ENCODE results near the gene ZNF396. TPM values are rescaled to one million over a fixed set of nuclear protein-coding genes. Genes with fewer than 3 reads are reported as not detected.

Gene ZNF396
- total RNA-seq, 3 donors from 2014 or later (not counting 1 experiment from before 2014, with no cell fraction given), result 1.2 to 1.7 (median 1.2) TPM

- WGBS (ENCODE audit: insufficient coverage), result 81% methylated on average over 3 of the region's 3 CpGs
- DNase-seq, result no peak
- Histone ChIP-seq H3K27me3 (ENCODE audit: control insufficient read depth, insufficient read depth, low read length) (no peaks in the 10 kb centered on the region), H3K4me3 (ENCODE audit: low read length) (no peak overlapping the region), H3K9me3 (ENCODE audit: control insufficient read depth, insufficient read depth, low read length) (no peaks in the 10 kb centered on the region), H3K36me3 (ENCODE audit: control insufficient read depth, insufficient read depth, low read length) (no peaks in the 10 kb centered on the region), H3K27ac (ENCODE audit: low read length) (no peak overlapping the region), H3K4me1 (ENCODE audit: control insufficient read depth, insufficient read depth, low read length) (no peaks in the 10 kb centered on the region)
- H3K27ac Mint-ChIP-seq, result no peak overlapping the region
- intact Hi-C loops (cut with micrococcal nuclease), result no loop called here
- H3K4me3 Mint-ChIP-seq, result no peak overlapping the region
- no peaks in the 10 kb centered on the region for H3K36me3 Mint-ChIP-seq
- H3K4me1 Mint-ChIP-seq, result no peaks in the 10 kb centered on the region
- no peak for TF ChIP-seq CTCF (IDR thresholded peaks at IDR 0.05)
- peak in 1 of 3 donors; percentile 24 for ATAC-seq
- peaks cover 0 to 2% of the 10 kb centered on the region in 2 donors for H3K9me3 Mint-ChIP-seq
- peaks cover 4 to 23% of the 10 kb centered on the region in 2 donors for H3K27me3 Mint-ChIP-seq (ENCODE audit: low read depth in 2 of 2)
Observed at GRCh38 chr18:35422237-35422636, 45.1 kb upstream of the ZNF396 start.

GRCh38 chr18:35418610-35419009 lies 41.5 kb upstream of the ZNF396 start:
- ATAC-seq (no peak), DNase-seq (no peak)
- WGBS (ENCODE audit: insufficient coverage), result 92% methylated on average over 3 of the region's 4 CpGs
- no peaks in the 10 kb centered on the region for H3K36me3 ChIP-seq (ENCODE audit: control insufficient read depth, insufficient read depth, low read length)
- Mint-ChIP-seq H3K27me3 (ENCODE audit: low read depth in 2 of 2) (peaks cover 16 to 26% of the 10 kb centered on the region in 2 donors), H3K4me1 (peaks cover 0 to 8% of the 10 kb centered on the region in 2 donors), H3K36me3 (no peaks in the 10 kb centered on the region), H3K9me3 (peaks cover 2% of the 10 kb centered on the region in 2 donors), H3K27ac (no peak overlapping the region), H3K4me3 (no peak overlapping the region)
- intact Hi-C loops (cut with micrococcal nuclease), result no loop called here
- H3K27ac ChIP-seq (ENCODE audit: low read length), result no peak overlapping the region
- H3K9me3 ChIP-seq (ENCODE audit: control insufficient read depth, insufficient read depth, low read length), result no peaks in the 10 kb centered on the region
- no peaks in the 10 kb centered on the region for H3K27me3 ChIP-seq (ENCODE audit: control insufficient read depth, insufficient read depth, low read length)
- H3K4me3 ChIP-seq (ENCODE audit: low read length), result no peak overlapping the region
- H3K4me1 ChIP-seq (ENCODE audit: control insufficient read depth, insufficient read depth, low read length), result no peaks in the 10 kb centered on the region
- TF ChIP-seq CTCF (IDR thresholded peaks at IDR 0.05), result no peak

GRCh38 chr18:35417223-35417622 lies 40.1 kb upstream of the ZNF396 start:
- intact Hi-C loops (cut with micrococcal nuclease), result no loop called here
- Mint-ChIP-seq H3K4me3 (no peak overlapping the region), H3K36me3 (no peaks in the 10 kb centered on the region), H3K4me1 (peaks cover 6 to 8% of the 10 kb centered on the region in 2 donors), H3K9me3 (peaks cover 2% of the 10 kb centered on the region in 2 donors), H3K27me3 (ENCODE audit: low read depth in 2 of 2) (peaks cover 17 to 27% of the 10 kb centered on the region in 2 donors), H3K27ac (no peak overlapping the region)
- Histone ChIP-seq H3K4me1 (ENCODE audit: control insufficient read depth, insufficient read depth, low read length) (peaks cover 8% of the 10 kb centered on the region), H3K36me3 (ENCODE audit: control insufficient read depth, insufficient read depth, low read length) (no peaks in the 10 kb centered on the region), H3K27me3 (ENCODE audit: control insufficient read depth, insufficient read depth, low read length) (no peaks in the 10 kb centered on the region), H3K4me3 (ENCODE audit: low read length) (no peak overlapping the region), H3K27ac (ENCODE audit: low read length) (no peak overlapping the region), H3K9me3 (ENCODE audit: control insufficient read depth, insufficient read depth, low read length) (no peaks in the 10 kb centered on the region)
- DNase-seq, result no peak
- WGBS (ENCODE audit: insufficient coverage), result no CpG with 5 or more reads among the region's 1 CpG
- TF ChIP-seq CTCF (IDR thresholded peaks at IDR 0.05), result no peak
- no peak for ATAC-seq

- H3K36me3 ChIP-seq (ENCODE audit: control insufficient read depth, insufficient read depth, low read length), result no peaks in the 10 kb centered on the region
- peaks cover 15 to 18% of the 10 kb centered on the region in 2 donors for H3K27me3 Mint-ChIP-seq (ENCODE audit: low read depth in 2 of 2)
- peaks cover 2% of the 10 kb centered on the region in 2 donors for H3K9me3 Mint-ChIP-seq
- intact Hi-C loops (cut with micrococcal nuclease), result no loop called here
- DNase-seq, result no peak
- no peak for TF ChIP-seq CTCF (IDR thresholded peaks at IDR 0.05)
- peaks cover 8% of the 10 kb centered on the region in 2 donors for H3K4me1 Mint-ChIP-seq
- no peak overlapping the region for H3K4me3 Mint-ChIP-seq
- H3K4me1 ChIP-seq (ENCODE audit: control insufficient read depth, insufficient read depth, low read length), result peaks cover 12% of the 10 kb centered on the region
- no peaks in the 10 kb centered on the region for H3K9me3 ChIP-seq (ENCODE audit: control insufficient read depth, insufficient read depth, low read length)
- H3K4me3 ChIP-seq (ENCODE audit: low read length), result no peak overlapping the region
- H3K27ac Mint-ChIP-seq, result peak overlapping the region in 1 of 2 donors; percentile 5
- WGBS (ENCODE audit: insufficient coverage), result 34% methylated on average over 4 of the region's 5 CpGs
- no peaks in the 10 kb centered on the region for H3K36me3 Mint-ChIP-seq
- no peak overlapping the region for H3K27ac ChIP-seq (ENCODE audit: low read length)
- no peak for ATAC-seq
- H3K27me3 ChIP-seq (ENCODE audit: control insufficient read depth, insufficient read depth, low read length), result no peaks in the 10 kb centered on the region
Observed at GRCh38 chr18:35415511-35416073, 38.5 kb upstream of the ZNF396 start.

Data from natural killer cell (primary cell).